Endothelial cell of umbilical vein (primary cell): ENCODE measurements around the gene AQP12B. TPM values are rescaled to one million over a fixed set of nuclear protein-coding genes. Genes with fewer than 3 reads are reported as not detected.

ENCODE experiments used
- BruUV-seq: library from RNA; stranded (reverse); fragments of 400-500 nt; replicated peaks from 2 replicates; lab custom pipeline; 2021; lab: Mats Ljungman, UMichigan
- CTCF ChIA-PET: fragments of 300-600, 350-600 bp; sonication (Branson Sonifier 250); formaldehyde crosslinking; loops from one replicate; lab custom pipeline; 2021; ENCODE audit warnings: antibody characterized with exemption, inconsistent platforms; lab: Charles Lee
- POLR2A ChIA-PET: fragments of 300-600, 350-600 bp; sonication (Branson Sonifier 250); formaldehyde crosslinking; loops from one replicate; lab custom pipeline; 2021; ENCODE audit warnings: antibody characterized with exemption, inconsistent platforms; lab: Charles Lee
- DNase-seq: peaks from one replicate; pipeline ENCODE4 v3.0.0-alpha.2; 2011; ENCODE audit warnings: low read depth, low spot score
- FAIRE-seq: peaks from 2 replicates; lab custom pipeline; 2011; peaks lifted over from hg19 to GRCh38; lab: Jason Lieb, UNC
- H2AFZ ChIP-seq: 2 replicates; pipeline ENCODE4 v1.6.0; 2012; ENCODE audit warnings: low read depth, low read length, control low read depth, inconsistent platforms
- H3K27ac ChIP-seq: 2 replicates; pipeline ENCODE4 v1.5.1; 2011; ENCODE audit warnings: low read depth, mild to moderate bottlenecking, control low read depth, low read length, moderate library complexity; ENCODE audit not compliant: insufficient read depth
- H3K27me3 ChIP-seq, 2 experiments: 2 replicates each; pipeline versions ENCODE4 v1.6.0 to v1.6.1; 2011; ENCODE audit warnings: low read length in 2 of 2, mixed read lengths in 1 of 2; ENCODE audit not compliant: control insufficient read depth in 2 of 2, insufficient read depth in 2 of 2
- H3K36me3 ChIP-seq, 2 experiments: 2 replicates in 1 of 2; 3 replicates in 1 of 2; pipeline ENCODE4 v1.5.1; 2011; ENCODE audit warnings: low read length in 2 of 2, mild to moderate bottlenecking in 1 of 2, moderate library complexity in 1 of 2; ENCODE audit not compliant: control insufficient read depth in 2 of 2, insufficient read depth in 2 of 2; ENCODE audit errors: extremely low read depth in 1 of 2
- H3K4me1 ChIP-seq: 3 replicates; pipeline ENCODE4 v1.5.1; 2011; ENCODE audit warnings: mild to moderate bottlenecking, low read length; ENCODE audit not compliant: control insufficient read depth, insufficient read depth; ENCODE audit errors: extremely low read depth
- H3K4me2 ChIP-seq: 2 replicates; pipeline ENCODE4 v1.6.1; 2011; ENCODE audit warnings: low read length, control low read depth, mixed read lengths; ENCODE audit not compliant: insufficient read depth
- H3K4me3 ChIP-seq, 3 experiments: fragments of 200-600 bp in 1 of 3; sonication (generic), shearing (Covaris generic) in 1 of 3; replicated peaks in 1 of 3; 2 replicates each; pipeline ENCODE4 v1.5.1; 2011 to 2016; ENCODE audit warnings: control low read depth in 3 of 3, low read length in 3 of 3, mild to moderate bottlenecking in 2 of 3, inconsistent platforms in 1 of 3, low read depth in 1 of 3, moderate library complexity in 1 of 3; ENCODE audit not compliant: insufficient read depth in 1 of 3
- H3K79me2 ChIP-seq: 2 replicates; pipeline ENCODE4 v1.6.0; 2012; ENCODE audit warnings: low read length, inconsistent platforms; ENCODE audit not compliant: control insufficient read depth, insufficient read depth
- H3K9ac ChIP-seq: replicated peaks from 2 replicates; pipeline ENCODE3; 2011; ENCODE audit warnings: low read length, control low read depth; ENCODE audit not compliant: insufficient read depth; ENCODE audit errors: extremely low read depth
- H3K9me1 ChIP-seq: replicated peaks from 3 replicates; pipeline ENCODE4 v1.6.0; 2011; ENCODE audit warnings: mild to moderate bottlenecking, low read length; ENCODE audit not compliant: control insufficient read depth, insufficient read depth; ENCODE audit errors: extremely low read depth
- H3K9me3 ChIP-seq: replicated peaks from 2 replicates; pipeline ENCODE4 v1.5.1; 2012; ENCODE audit warnings: low read length, inconsistent platforms; ENCODE audit not compliant: control insufficient read depth, insufficient read depth
- H4K20me1 ChIP-seq: replicated peaks from 2 replicates; pipeline ENCODE3; 2011; ENCODE audit warnings: mild to moderate bottlenecking, low read length; ENCODE audit not compliant: control insufficient read depth, insufficient read depth; ENCODE audit errors: extremely low read depth
- EZH2 ChIP-seq: IDR thresholded peaks from 2 replicates; pipeline ENCODE4 v1.6.1; 2012; ENCODE audit warnings: borderline replicate concordance, low read depth, mild to moderate bottlenecking, moderate library complexity, low read length, inconsistent platforms; ENCODE audit not compliant: severe bottlenecking
- FOS ChIP-seq: IDR thresholded peaks from 2 replicates; pipeline ENCODE4 v1.6.1; 2011; ENCODE audit warnings: mild to moderate bottlenecking, low read length, moderate library complexity, borderline replicate concordance; ENCODE audit not compliant: insufficient read depth
- GATA2 ChIP-seq: IDR thresholded peaks from 2 replicates; pipeline ENCODE4 v1.7.0; 2011; ENCODE audit warnings: low read depth, mild to moderate bottlenecking, moderate library complexity, mixed read lengths, low read length; ENCODE audit not compliant: insufficient read length, insufficient read depth
- JUN ChIP-seq: IDR thresholded peaks from 2 replicates; pipeline ENCODE4 v1.6.1; 2011; ENCODE audit warnings: borderline replicate concordance, low read depth; ENCODE audit not compliant: insufficient read length, insufficient read depth
- MYC ChIP-seq: IDR thresholded peaks from one replicate; pipeline ENCODE4 v1.6.1; 2011; ENCODE audit warnings: mild to moderate bottlenecking, low read depth, low read length
- POLR2A ChIP-seq: IDR thresholded peaks from 2 replicates; pipeline ENCODE4 v1.6.1; 2012; ENCODE audit warnings: low read depth, mild to moderate bottlenecking, control low read depth, low read length
- POLR2AphosphoS5 ChIP-seq: IDR thresholded peaks from 2 replicates; pipeline ENCODE4 v1.6.1; 2012; ENCODE audit warnings: low read depth, mild to moderate bottlenecking, control low read depth, low read length, moderate library complexity; ENCODE audit not compliant: insufficient read depth
- dilution Hi-C: fragments of 300-500 bp; cut with MboI; formaldehyde crosslinking; loops from one replicate; pipeline ENCODE4 v1.15.0; 2019; ENCODE audit warnings: low sequenced_read_pairs; ENCODE audit not compliant: extremely low pct_ligation_motif_present
- intact Hi-C: fragments of 100-400 bp; cut with micrococcal nuclease; formaldehyde crosslinking; loops from one replicate; pipeline ENCODE4 v1.10.0; 2022
- polyA plus RNA-seq, 4 experiments: library from polyadenylated mRNA; depleted of rRNA in 3 of 4; stranded (reverse) in 3 of 4; unstranded in 1 of 4; fragments of >200 nt; gene quantifications; 2 replicates each; pipeline versions ENCODE4 v1.2.1 to v1.2.3, GENCODE V29; 2011 to 2012; ENCODE audit warnings: missing spikeins in 1 of 4
- total RNA-seq: library from RNA; stranded (reverse); gene quantifications from 2 replicates; pipeline ENCODE4 v1.2.3, GENCODE V29; 2021
- TF ChIP-seq, protein P1 (sequence below), 2 donors: IDR thresholded peaks; 1 replicate in 1 of 2; 2 replicates in 1 of 2; pipeline ENCODE4 v1.5.1; 2011; ENCODE audit warnings: low read length in 2 of 2, mild to moderate bottlenecking in 2 of 2, moderate library complexity in 2 of 2, control low read depth in 1 of 2, inconsistent platforms in 1 of 2, low read depth in 1 of 2; ENCODE audit not compliant: insufficient read depth in 1 of 2; ENCODE audit errors: extremely low read depth in 1 of 2
- TF ChIP-seq, protein P2 (sequence below): IDR thresholded peaks from 2 replicates; pipeline ENCODE4 v1.6.1; 2011; ENCODE audit not compliant: insufficient read depth, insufficient read length

Gene AQP12B
- total and polyA plus RNA-seq, 2 donors (not counting 3 experiments of a cell fraction or from before 2014, with no cell fraction given): not detected

DNA sequence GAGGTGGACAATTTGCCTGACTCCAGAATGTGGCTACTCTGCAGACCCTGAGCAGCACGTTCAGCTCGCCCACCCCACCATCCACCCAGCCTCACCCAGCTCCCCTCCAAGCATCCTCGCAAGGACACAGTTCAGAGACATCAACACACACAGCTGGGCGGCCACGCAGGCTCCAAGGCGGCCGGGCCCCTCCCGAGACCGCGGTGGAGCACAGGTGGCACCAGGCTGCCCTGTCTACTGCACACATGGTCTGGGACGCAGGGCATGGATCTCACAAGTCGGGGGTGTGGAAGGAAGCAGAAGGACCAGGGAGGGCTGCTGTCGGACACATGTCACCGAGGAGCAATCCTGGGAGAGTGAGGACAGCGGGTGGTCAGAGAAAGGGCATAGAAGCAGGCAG lies 45.2 kb upstream of the AQP12B start:
- Histone ChIP-seq H3K4me1 (no peaks in the 10 kb centered on the region), H2AFZ (no peak overlapping the region), H3K79me2 (no peaks in the 10 kb centered on the region), H3K27me3 (no peaks in the 10 kb centered on the region), H3K4me3 (no peak overlapping the region), H3K4me2 (no peak overlapping the region), H3K9ac (no peak overlapping the region), H3K36me3 (no peaks in the 10 kb centered on the region), H3K27ac (no peak overlapping the region), H3K9me1 (no peaks in the 10 kb centered on the region), H4K20me1 (no peaks in the 10 kb centered on the region), H3K9me3 (no peaks in the 10 kb centered on the region)
- CTCF ChIA-PET: no interaction called here
- no peak for DNase-seq
- dilution Hi-C loops: no loop called here
- POLR2A ChIA-PET: no interaction called here
- FAIRE-seq: no peak
- TF ChIP-seq POLR2AphosphoS5: no peak
- TF ChIP-seq JUN: no peak
- TF ChIP-seq, protein P1, sequence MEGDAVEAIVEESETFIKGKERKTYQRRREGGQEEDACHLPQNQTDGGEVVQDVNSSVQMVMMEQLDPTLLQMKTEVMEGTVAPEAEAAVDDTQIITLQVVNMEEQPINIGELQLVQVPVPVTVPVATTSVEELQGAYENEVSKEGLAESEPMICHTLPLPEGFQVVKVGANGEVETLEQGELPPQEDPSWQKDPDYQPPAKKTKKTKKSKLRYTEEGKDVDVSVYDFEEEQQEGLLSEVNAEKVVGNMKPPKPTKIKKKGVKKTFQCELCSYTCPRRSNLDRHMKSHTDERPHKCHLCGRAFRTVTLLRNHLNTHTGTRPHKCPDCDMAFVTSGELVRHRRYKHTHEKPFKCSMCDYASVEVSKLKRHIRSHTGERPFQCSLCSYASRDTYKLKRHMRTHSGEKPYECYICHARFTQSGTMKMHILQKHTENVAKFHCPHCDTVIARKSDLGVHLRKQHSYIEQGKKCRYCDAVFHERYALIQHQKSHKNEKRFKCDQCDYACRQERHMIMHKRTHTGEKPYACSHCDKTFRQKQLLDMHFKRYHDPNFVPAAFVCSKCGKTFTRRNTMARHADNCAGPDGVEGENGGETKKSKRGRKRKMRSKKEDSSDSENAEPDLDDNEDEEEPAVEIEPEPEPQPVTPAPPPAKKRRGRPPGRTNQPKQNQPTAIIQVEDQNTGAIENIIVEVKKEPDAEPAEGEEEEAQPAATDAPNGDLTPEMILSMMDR (IDR thresholded peaks at IDR 0.05; ENCODE audit: extremely low read depth in 1 of 2, insufficient read depth in 1 of 2, low read depth in 1 of 2, low read length in 2 of 2): no peak
- TF ChIP-seq POLR2A: no peak
- TF ChIP-seq, protein P2, sequence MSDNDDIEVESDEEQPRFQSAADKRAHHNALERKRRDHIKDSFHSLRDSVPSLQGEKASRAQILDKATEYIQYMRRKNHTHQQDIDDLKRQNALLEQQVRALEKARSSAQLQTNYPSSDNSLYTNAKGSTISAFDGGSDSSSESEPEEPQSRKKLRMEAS: no peak
- no peak for TF ChIP-seq FOS
- TF ChIP-seq EZH2: no peak
- TF ChIP-seq MYC: no peak
- no peak for TF ChIP-seq GATA2
- no TSS peak for BruUV-seq
- intact Hi-C loops: no loop called here
